Measurements from ENCODE around the gene LCN15. TPM values are rescaled to one million over a fixed set of nuclear protein-coding genes. Genes with fewer than 3 reads are reported as not detected.

LCN15 gene
- total and polyA plus RNA-seq, 11 donors = 0.64 to 2.8 (median 1.2) TPM; not detected in 4

Small RNA genes within 50 kb of the gene (microRNA-seq; reads per million reads assigned to microRNA genes)
- 0 to 0.60 (median 0) reads per million in 4 donors for gene MIR6722

Other genes starting within 250 kb of the LCN15 start
- gene NOTCH1, start 218.5 kb downstream of the LCN15 start, total RNA-seq = 10 to 100 TPM; 12.1 to 47.3 (median 22.1) TPM
- 10 to 100 TPM in 1 of 2 donors, 1 to 10 TPM in 1; 8.0 to 12.1 TPM for gene NOTCH1, start 218.5 kb downstream of the LCN15 start, polyA plus RNA-seq
- 100 to 1,000 TPM in 2 of 9 donors, 10 to 100 TPM in 7; 56.4 to 142 (median 94.0) TPM for gene EGFL7, start 101.6 kb downstream of the LCN15 start, total RNA-seq
- 100 to 1,000 TPM; 103 to 137 TPM for gene EGFL7, start 101.6 kb downstream of the LCN15 start, polyA plus RNA-seq
- 10 to 100 TPM; 52.4 to 90.7 (median 62.5) TPM for gene AGPAT2, start 77.1 kb downstream of the LCN15 start, total RNA-seq
- gene AGPAT2, start 77.1 kb downstream of the LCN15 start, polyA plus RNA-seq = 100 to 1,000 TPM in 1 of 2 donors, 10 to 100 TPM in 1; 88.8 to 122 TPM
- 10 to 100 TPM; 14.4 to 46.3 (median 19.8) TPM for gene DIPK1B, start 51.9 kb downstream of the LCN15 start, total RNA-seq
- gene DIPK1B, start 51.9 kb downstream of the LCN15 start, polyA plus RNA-seq = 10 to 100 TPM; 18.1 to 24.4 TPM
- 10 to 100 TPM in 5 of 9 donors, 1 to 10 TPM in 2, under 1 TPM in 2; 0.50 to 21.5 (median 10.1) TPM for gene LCN10, start 21.6 kb downstream of the LCN15 start, total RNA-seq
- 10 to 100 TPM; 15.7 to 40.7 TPM for gene LCN10, start 21.6 kb downstream of the LCN15 start, polyA plus RNA-seq
- gene LCN6, start 16.0 kb downstream of the LCN15 start, total RNA-seq = 10 to 100 TPM in 5 of 9 donors, 1 to 10 TPM in 3, under 1 TPM in 1; 0.81 to 58.7 (median 15.8) TPM
- 100 to 1,000 TPM in 1 of 2 donors, 10 to 100 TPM in 1; 46.1 to 101 TPM for gene LCN6, start 16.0 kb downstream of the LCN15 start, polyA plus RNA-seq
- not detected for gene LCN8, start 6.3 kb downstream of the LCN15 start, total RNA-seq
- gene LCN8, start 6.3 kb downstream of the LCN15 start, polyA plus RNA-seq = not detected
- 100 to 1,000 TPM in 1 of 9 donors, 10 to 100 TPM in 8; 45.6 to 122 (median 63.3) TPM for gene TMEM141, start 26.8 kb upstream of the LCN15 start, total RNA-seq
- gene TMEM141, start 26.8 kb upstream of the LCN15 start, polyA plus RNA-seq = 100 to 1,000 TPM in 1 of 2 donors, 10 to 100 TPM in 1; 86.1 to 116 TPM
- gene CCDC183, start 31.8 kb upstream of the LCN15 start, total RNA-seq = 1 to 10 TPM in 7 of 9 donors, under 1 TPM in 2; 0.64 to 3.8 (median 1.4) TPM
- gene CCDC183, start 31.8 kb upstream of the LCN15 start, polyA plus RNA-seq = 1 to 10 TPM in 1 of 2 donors, under 1 TPM in 1; 0.32 to 4.7 TPM
- gene RABL6, start 43.4 kb upstream of the LCN15 start, total RNA-seq = 10 to 100 TPM; 59.4 to 82.2 (median 71.6) TPM
- gene RABL6, start 43.4 kb upstream of the LCN15 start, polyA plus RNA-seq = 10 to 100 TPM; 63.5 to 90.8 TPM
- 1 to 10 TPM; 2.6 to 7.0 (median 6.2) TPM for gene AJM1, start 78.0 kb upstream of the LCN15 start, total RNA-seq
- 1 to 10 TPM; 2.8 to 5.5 TPM for gene AJM1, start 78.0 kb upstream of the LCN15 start, polyA plus RNA-seq
- gene PHPT1, start 84.9 kb upstream of the LCN15 start, total RNA-seq = 100 to 1,000 TPM; 230 to 386 (median 266) TPM
- gene PHPT1, start 84.9 kb upstream of the LCN15 start, polyA plus RNA-seq = 100 to 1,000 TPM; 225 to 717 TPM
- 1 to 10 TPM; 2.9 to 8.3 (median 6.1) TPM for gene MAMDC4, start 87.8 kb upstream of the LCN15 start, total RNA-seq
- 10 to 100 TPM in 1 of 2 donors, 1 to 10 TPM in 1; 4.5 to 14.9 TPM for gene MAMDC4, start 87.8 kb upstream of the LCN15 start, polyA plus RNA-seq
- 100 to 1,000 TPM; 289 to 467 (median 341) TPM for gene EDF1, start 101.8 kb upstream of the LCN15 start, total RNA-seq
- 100 to 1,000 TPM; 454 to 605 TPM for gene EDF1, start 101.8 kb upstream of the LCN15 start, polyA plus RNA-seq
- 10 to 100 TPM in 3 of 9 donors, 1 to 10 TPM in 6; 6.3 to 14.7 (median 9.1) TPM for gene TRAF2, start 122.0 kb upstream of the LCN15 start, total RNA-seq
- gene TRAF2, start 122.0 kb upstream of the LCN15 start, polyA plus RNA-seq = 10 to 100 TPM; 10.6 to 28.3 TPM
- 100 to 1,000 TPM; 110 to 388 (median 147) TPM for gene FBXW5, start 180.2 kb upstream of the LCN15 start, total RNA-seq
- gene FBXW5, start 180.2 kb upstream of the LCN15 start, polyA plus RNA-seq = 100 to 1,000 TPM; 189 to 206 TPM
- gene C8G, start 180.7 kb upstream of the LCN15 start, total RNA-seq = 1 to 10 TPM in 7 of 9 donors, not detected in 2; 1.2 to 3.7 (median 1.5) TPM
- gene C8G, start 180.7 kb upstream of the LCN15 start, polyA plus RNA-seq = 1 to 10 TPM; 1.0 to 3.1 TPM
- gene LCN12, start 187.8 kb upstream of the LCN15 start, total RNA-seq = 10 to 100 TPM in 2 of 9 donors, 1 to 10 TPM in 7; 1.9 to 23.7 (median 6.4) TPM
- gene LCN12, start 187.8 kb upstream of the LCN15 start, polyA plus RNA-seq = 1 to 10 TPM in 1 of 2 donors, under 1 TPM in 1; 0.46 to 3.9 TPM
- gene PTGDS, start 213.0 kb upstream of the LCN15 start, total RNA-seq = 1,000 to 10,000 TPM; 1,152 to 4,769 (median 3,109) TPM
- 1,000 to 10,000 TPM; 2,982 to 5,295 TPM for gene PTGDS, start 213.0 kb upstream of the LCN15 start, polyA plus RNA-seq
- 10 to 100 TPM in 2 of 9 donors, 1 to 10 TPM in 5, under 1 TPM in 2; 0.16 to 14.9 (median 2.7) TPM for gene LCNL1, start 218.5 kb upstream of the LCN15 start, total RNA-seq
- gene LCNL1, start 218.5 kb upstream of the LCN15 start, polyA plus RNA-seq = 1 to 10 TPM in 1 of 2 donors, under 1 TPM in 1; 0.14 to 5.8 TPM
- gene PAXX, start 227.9 kb upstream of the LCN15 start, total RNA-seq = 10 to 100 TPM; 15.0 to 35.3 (median 19.4) TPM
- 10 to 100 TPM; 31.2 to 57.3 TPM for gene PAXX, start 227.9 kb upstream of the LCN15 start, polyA plus RNA-seq
- 10 to 100 TPM in 1 of 9 donors, 1 to 10 TPM in 8; 1.5 to 16.7 (median 5.0) TPM for gene CLIC3, start 232.1 kb upstream of the LCN15 start, total RNA-seq
- 10 to 100 TPM in 1 of 2 donors, 1 to 10 TPM in 1; 3.9 to 11.3 TPM for gene CLIC3, start 232.1 kb upstream of the LCN15 start, polyA plus RNA-seq

Measured in heart left ventricle (tissue), 11 donors.